22Rv1 (cell line): ENCODE results near the gene LAMB4.

Source experiments
- H3K27ac ChIP-seq: fragments of 450-650 bp; 2 replicates; pipeline ENCODE4 v1.5.1; 2017
- CTCF ChIP-seq: fragments of 450-650 bp; IDR thresholded peaks from 2 replicates; pipeline ENCODE4 v1.5.1; 2017; ENCODE audit warnings: mild to moderate bottlenecking
- ZFX ChIP-seq: fragments of 450-650 bp; IDR thresholded peaks from 2 replicates; pipeline ENCODE4 v1.6.1; 2017; ENCODE audit warnings: antibody characterized with exemption, borderline replicate concordance

Gene LAMB4

GRCh38 chr7:108020585-108020984, 109.6 kb downstream of the LAMB4 start:
- H3K27ac ChIP-seq = no peak overlapping the region
- TF ChIP-seq CTCF (no peak), ZFX (no peak)

- no peak for TF ChIP-seq ZFX
- no peak overlapping the region for H3K27ac ChIP-seq
Measured at GRCh38 chr7:108018668-108019067, 111.5 kb downstream of the LAMB4 start.

GRCh38 chr7:108017776-108018151, 112.4 kb downstream of the LAMB4 start:
- no peak for TF ChIP-seq ZFX
- no peak for TF ChIP-seq CTCF
- H3K27ac ChIP-seq = no peak overlapping the region

GRCh38 chr7:108016841-108017775, 113.1 kb downstream of the LAMB4 start:
- TF ChIP-seq ZFX (no peak), CTCF (peak; percentile 77)
- peak overlapping the region; percentile 39 for H3K27ac ChIP-seq

GRCh38 chr7:108015740-108016139, 114.4 kb downstream of the LAMB4 start:
- TF ChIP-seq CTCF (no peak), ZFX (no peak)
- H3K27ac ChIP-seq = peak overlapping the region; percentile 39

- peak overlapping the region; percentile 39 for H3K27ac ChIP-seq
Measured at GRCh38 chr7:108014747-108015682, 115.1 kb downstream of the LAMB4 start.

More at GRCh38 chr7:108014747-108015682, 115.1 kb downstream of the LAMB4 start:
- TF ChIP-seq ZFX (no peak), CTCF (no peak)
